Measurements from ENCODE around the gene BANK1.

BANK1 gene

DNA sequence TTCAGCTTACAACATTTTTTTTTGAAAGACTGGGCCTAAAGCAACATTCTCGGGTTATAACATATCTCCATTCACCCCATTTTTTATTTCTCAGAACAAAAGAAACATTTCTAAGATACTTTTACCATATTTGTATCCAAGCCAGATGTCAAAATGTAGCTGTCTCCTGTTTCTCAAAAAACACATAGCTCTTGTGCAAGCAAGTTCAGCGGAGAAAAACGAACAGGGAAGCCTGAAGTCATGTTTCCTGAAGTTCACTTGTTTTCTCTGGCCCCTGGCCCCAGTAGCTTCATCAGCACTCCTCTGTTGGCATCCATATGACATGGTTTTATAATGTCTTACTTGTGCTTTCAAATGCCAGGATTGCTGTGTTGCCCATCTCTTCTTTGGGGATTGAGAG is 218.2 kb downstream of the BANK1 start:
- TF ChIP-seq GATA1 (IDR thresholded peaks at IDR 0.05; ENCODE audit: low read depth, low read length) (no peak), POLR2A (IDR thresholded peaks at IDR 0.05; ENCODE audit: low read length) (no peak)
- no peak for DNase-seq

DNA sequence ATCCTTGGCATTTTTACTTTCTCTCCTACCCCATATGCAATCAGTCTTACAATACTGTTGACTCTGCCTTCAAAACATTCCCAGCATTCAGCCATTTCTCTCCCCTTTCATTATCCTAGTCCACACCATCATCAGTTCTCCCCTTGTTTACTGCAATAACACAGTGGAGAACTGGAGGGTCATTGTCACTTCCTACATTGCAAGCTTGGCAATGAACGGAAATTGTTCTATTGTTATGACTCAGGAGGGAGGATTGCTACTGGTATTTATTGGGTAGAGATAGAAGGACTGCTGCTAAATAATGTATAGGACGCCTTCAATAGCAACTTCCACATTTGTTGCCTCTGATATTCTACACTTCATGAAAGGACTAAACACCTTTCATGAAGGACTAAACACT is 231.8 kb downstream of the BANK1 start:
- TF ChIP-seq POLR2A (IDR thresholded peaks at IDR 0.05; ENCODE audit: low read length) = no peak
- TF ChIP-seq GATA1 (IDR thresholded peaks at IDR 0.05; ENCODE audit: low read depth, low read length) = no peak
- no peak for DNase-seq

DNA sequence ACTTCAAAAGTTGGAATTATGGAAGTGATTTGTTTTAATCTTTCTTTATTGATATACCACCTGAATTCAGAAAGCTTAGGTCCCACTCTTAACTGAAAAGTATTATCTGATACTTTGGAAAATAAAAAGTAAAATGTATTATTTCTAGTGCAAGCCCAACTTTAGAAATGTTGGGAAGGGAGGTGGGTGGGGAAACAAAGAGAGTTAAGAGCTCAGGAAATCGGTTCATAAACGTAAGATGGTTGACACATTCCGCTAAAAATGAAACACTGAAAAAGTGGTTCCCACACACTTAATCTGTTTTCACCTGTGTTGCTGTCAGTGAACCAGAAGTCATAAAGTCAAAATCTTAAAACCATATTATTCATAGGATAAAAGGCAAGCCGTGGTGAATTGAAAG is 237.4 kb downstream of the BANK1 start:
- DNase-seq = no peak
- TF ChIP-seq POLR2A (IDR thresholded peaks at IDR 0.05; ENCODE audit: low read length) (no peak), GATA1 (IDR thresholded peaks at IDR 0.05; ENCODE audit: low read depth, low read length) (no peak)

DNA sequence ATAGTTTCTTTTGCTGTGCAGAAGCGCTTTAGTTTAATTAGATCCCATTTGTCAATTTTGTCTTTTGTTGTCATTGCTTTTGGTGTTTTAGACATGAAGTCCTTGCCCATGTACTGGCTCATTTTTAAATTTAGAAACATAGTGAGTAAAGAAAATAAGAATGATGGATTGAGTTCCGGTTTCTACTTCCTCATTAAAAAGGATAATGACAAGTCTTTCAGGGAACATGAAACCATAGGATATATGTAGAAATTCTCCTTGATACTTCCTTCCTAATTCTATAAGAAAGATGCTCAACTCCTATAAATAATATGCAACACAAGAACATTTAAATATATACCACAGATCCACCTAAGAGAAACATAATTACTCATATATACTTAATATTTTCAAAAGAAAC is 240.9 kb downstream of the BANK1 start:
- TF ChIP-seq GATA1 (IDR thresholded peaks at IDR 0.05; ENCODE audit: low read depth, low read length) (no peak), POLR2A (IDR thresholded peaks at IDR 0.05; ENCODE audit: low read length) (no peak)
- DNase-seq = no peak

DNA sequence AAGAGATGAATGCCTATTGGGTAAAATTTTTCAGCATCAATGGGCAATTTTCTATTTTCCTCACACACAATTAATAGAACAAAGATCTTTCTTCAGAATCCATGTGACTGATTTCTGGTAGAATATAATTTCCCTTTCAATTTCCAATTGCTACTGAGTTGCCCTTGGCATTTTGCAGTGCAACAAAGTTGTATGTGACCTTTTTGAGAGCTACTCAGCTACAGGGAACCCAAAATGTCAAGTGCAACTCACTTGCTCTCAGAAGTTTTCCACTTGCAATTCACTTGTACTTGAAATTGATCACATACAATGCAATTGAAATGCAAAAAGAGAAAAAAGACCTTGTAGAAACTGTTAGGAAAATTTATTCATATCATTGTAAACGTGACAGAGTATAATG is 245.5 kb downstream of the BANK1 start:
- TF ChIP-seq GATA1 (IDR thresholded peaks at IDR 0.05; ENCODE audit: low read depth, low read length) = no peak
- TF ChIP-seq POLR2A (IDR thresholded peaks at IDR 0.05; ENCODE audit: low read length) = no peak
- DNase-seq = no peak

DNA sequence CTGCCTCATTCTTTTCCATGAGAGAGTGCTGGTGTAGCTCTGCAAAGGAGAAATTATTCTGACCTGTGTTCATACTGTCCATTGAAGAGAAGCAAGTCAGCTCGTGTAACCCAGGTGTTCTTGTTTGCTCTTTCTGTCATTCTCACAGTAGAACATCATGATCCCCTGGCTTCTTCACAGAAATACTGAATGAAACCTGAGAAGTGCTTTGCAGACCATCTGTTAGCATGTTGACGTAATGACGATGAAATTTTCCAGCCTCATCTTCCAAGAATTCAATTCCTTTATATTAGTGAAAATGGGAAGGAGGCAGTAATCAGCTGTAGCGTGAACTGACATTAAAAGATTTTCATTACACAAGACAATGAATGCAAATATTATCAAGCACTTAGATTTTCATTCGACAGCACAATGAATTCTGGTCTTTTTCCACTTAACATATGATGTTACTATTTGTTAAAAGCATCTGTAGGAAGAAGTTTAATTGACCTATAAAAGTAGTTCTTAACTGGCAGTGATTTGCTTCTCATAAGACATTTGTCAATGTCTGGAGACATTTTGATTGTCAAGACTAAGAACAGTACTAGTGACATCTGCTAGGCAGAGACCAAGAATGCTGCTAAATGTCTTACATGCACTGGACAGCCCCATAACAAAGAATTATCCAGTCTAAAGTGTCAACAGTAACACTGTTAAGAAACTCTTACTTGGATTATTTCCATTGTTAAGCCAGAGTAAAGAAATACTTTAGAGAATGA is 246.3 kb downstream of the BANK1 start:
- no peak for TF ChIP-seq POLR2A (IDR thresholded peaks at IDR 0.05; ENCODE audit: low read length)
- no peak for TF ChIP-seq GATA1 (IDR thresholded peaks at IDR 0.05; ENCODE audit: low read depth, low read length)
- no peak for DNase-seq

DNA sequence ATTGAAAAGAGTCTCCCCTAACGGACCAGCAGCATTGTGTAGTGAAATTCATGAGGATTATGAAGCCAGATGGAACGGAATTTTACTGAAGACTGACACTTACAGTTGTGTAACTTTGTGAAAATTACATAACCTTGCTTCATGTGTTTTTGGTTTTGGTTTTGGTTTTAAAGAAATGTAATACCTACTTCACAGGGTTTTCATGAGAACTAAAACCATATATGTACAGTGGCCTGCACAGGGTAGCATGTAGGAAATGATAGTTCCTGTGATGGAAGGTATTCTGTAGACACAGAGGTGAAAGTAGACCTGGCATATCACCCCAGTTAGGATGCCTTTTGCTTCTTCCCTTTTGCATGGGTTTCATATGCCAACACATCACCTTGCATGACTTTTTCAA is 247.0 kb downstream of the BANK1 start:
- TF ChIP-seq GATA1 (IDR thresholded peaks at IDR 0.05; ENCODE audit: low read depth, low read length) (no peak), POLR2A (IDR thresholded peaks at IDR 0.05; ENCODE audit: low read length) (no peak)
- DNase-seq = no peak

DNA sequence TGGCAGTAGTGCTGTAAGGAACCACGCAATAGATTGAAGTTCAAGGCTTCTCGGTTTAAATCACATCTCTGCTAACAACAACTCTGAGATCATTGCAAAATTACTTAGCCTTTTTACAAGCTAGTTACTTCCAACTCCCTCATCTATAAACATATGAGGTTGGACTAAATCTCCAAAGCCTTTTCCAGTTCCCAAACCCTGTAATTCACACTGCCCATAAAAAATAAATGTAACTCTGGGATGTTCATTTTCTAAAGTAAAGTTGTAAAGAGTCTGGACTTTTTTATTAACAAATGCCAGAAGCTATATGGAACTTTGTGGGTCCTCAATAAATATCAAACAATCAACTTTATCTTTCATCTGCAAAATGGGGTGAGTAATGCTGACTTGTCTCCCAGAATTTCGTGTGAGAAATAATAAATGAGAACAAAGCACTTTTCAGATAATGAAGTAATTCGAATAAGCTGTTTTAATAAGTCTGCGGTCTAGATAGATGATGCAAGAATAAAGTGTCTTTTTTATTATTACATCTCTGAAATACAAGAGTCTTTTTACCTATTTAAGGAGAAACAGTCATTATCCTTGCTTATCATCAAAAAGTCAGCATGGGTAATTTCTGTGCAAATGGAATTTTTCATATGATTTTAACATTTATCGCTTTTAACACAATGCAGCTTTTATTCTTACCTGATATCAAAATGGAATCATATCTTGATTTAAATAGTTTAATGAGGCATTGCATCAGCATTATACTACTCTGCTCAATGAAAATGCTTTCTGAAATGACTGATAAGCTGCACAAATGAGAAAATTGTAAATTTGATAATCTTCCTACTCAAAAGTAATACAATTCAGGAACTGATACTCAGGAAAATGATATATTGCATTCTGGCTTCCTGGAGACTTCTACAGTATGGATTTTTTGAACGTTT is 252.6 kb downstream of the BANK1 start:
- TF ChIP-seq POLR2A (IDR thresholded peaks at IDR 0.05; ENCODE audit: low read length) (no peak), GATA1 (IDR thresholded peaks at IDR 0.05; ENCODE audit: low read depth, low read length) (no peak)
- DNase-seq = no peak

DNA sequence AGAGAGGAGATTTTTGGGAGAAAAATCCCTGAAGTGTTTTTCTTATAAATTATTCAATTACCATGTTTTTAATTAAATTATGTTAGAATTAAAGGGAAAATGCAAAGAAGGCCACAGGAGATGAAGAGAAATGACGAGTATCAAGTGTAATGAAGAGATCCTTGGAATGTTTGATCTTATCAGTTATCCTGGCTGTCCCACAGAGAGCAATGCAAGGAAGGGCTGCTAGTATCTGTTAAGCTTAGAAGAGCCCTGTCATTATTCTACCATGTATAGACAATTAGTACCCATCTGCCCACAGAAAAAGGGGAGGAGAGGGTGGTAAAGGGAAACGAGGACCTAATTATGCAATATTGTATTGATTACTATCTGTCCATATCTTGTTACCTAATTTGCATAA is 257.1 kb downstream of the BANK1 start:
- DNase-seq = no peak
- TF ChIP-seq POLR2A (IDR thresholded peaks at IDR 0.05; ENCODE audit: low read length) = no peak

DNA sequence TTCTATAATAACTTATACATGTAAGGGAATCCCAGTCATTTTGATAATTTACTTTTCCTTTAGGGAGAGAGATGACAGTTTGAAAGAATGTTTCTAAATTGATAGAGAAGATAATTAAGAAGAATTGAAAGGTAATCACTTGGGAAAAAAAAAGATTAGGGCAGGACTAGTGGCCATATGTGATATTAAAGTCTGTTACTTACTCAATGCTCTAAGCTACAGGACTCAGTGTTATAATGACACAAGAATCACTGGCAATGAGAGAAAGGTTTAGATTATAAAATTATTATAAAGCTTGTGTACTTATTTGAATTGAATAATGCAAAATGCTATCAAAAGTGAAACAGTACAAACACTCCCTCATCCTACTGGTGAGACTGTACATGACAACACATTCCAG is 265.3 kb downstream of the BANK1 start:
- TF ChIP-seq POLR2A (IDR thresholded peaks at IDR 0.05; ENCODE audit: low read length) = no peak
- no peak for TF ChIP-seq GATA1 (IDR thresholded peaks at IDR 0.05; ENCODE audit: low read depth, low read length)
- DNase-seq = no peak

DNA sequence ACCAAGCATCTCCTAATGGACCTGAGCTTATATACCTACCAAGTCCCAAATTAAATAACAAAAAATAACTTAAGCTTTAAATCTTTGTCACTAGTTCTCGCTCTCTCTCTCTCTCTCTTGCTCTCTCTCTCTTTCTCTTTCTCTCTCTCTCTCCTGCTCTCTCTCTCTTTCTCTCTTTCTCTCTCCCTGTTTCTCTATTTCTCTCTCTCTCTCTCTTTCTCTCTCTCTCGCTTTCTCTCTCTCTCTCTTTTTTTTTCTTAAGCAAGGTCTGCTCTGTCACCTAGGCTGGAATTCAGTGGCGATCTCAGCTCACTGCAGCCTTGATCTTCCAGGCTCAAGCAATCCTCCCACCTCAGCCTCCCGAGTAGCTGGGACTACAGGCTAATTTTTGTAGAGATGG is 266.6 kb downstream of the BANK1 start:
- no peak for TF ChIP-seq POLR2A (IDR thresholded peaks at IDR 0.05; ENCODE audit: low read length)
- no peak for TF ChIP-seq GATA1 (IDR thresholded peaks at IDR 0.05; ENCODE audit: low read depth, low read length)

DNA sequence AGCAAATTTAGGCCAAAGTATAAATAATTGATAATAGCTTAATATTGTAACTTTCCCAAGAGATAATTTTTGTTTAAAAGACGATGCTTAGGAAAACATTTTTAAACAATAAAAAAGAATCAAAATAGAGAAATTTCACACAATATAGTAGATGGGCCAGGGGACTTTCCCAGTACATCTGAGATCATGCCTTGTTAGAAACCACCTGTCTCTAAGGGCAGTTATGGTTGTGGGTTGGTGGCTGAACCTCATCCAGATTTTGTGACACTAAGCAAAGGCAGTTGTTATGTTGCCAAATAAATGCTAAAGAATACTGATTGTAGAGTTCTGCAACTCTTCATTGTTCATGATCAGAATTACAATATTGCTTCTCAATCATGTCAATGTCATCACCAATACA is 270.6 kb downstream of the BANK1 start:
- no peak for DNase-seq

More for the DNA sequence above, 266.6 kb downstream of the BANK1 start:
- DNase-seq = no peak

DNA sequence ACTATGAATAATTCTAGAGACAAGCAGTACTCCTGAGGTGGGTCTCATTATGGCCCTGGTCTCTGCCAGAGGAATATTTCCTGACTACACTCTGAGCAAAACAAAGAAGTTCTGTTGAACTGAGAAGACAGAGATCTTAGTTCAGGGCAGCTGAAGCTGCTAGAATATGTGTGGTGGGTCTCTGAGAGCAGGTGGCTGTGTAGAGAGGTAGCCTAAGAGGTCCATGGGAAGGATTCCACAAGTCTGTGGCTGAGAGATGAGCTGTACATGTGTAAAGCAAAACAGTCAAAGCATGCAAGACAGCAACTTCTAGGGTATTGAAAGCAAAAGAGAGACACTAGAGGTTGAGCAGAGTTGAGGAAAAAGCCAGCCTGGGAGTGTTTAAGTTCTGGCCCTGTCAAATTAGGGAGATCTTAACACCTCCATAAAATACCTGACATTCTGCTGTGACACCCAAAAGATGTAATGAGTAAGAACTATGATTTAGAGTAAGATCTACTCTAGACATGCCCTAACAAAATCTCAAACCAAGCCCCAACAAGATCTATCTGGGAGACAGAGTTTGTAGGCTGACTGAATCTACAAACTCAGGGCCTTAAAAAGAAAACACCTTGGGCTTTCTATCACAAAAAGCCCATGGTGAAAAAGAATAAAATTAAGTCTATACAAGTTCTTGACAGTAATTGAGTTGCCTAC is 274.4 kb downstream of the BANK1 start:
- TF ChIP-seq POLR2A (IDR thresholded peaks at IDR 0.05; ENCODE audit: low read length) (no peak), GATA1 (IDR thresholded peaks at IDR 0.05; ENCODE audit: low read depth, low read length) (no peak)
- no peak for DNase-seq

More for the DNA sequence above, 270.6 kb downstream of the BANK1 start:
- TF ChIP-seq GATA1 (IDR thresholded peaks at IDR 0.05; ENCODE audit: low read depth, low read length) (no peak), POLR2A (IDR thresholded peaks at IDR 0.05; ENCODE audit: low read length) (no peak)

DNA sequence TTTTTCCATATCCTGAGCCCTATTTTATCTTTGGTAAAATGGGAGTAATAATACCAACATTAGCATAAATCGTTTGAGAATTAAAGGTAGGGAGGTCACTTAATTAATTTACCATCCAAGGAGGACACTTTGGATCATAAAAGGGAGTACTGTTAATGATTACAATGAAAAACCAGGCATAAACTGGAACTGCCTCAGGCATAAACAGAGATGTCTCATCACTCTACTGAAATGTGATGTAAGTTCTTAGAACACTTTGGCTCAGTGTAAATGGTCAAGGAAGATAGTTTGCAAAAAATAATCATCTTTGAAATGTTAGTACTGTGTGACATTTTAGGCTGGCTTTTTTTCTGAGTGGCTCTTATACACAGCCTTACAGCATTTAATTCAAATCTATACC is 286.1 kb downstream of the BANK1 start:
- no peak for DNase-seq
- no peak for TF ChIP-seq GATA1 (IDR thresholded peaks at IDR 0.05; ENCODE audit: low read depth, low read length)
- no peak for TF ChIP-seq POLR2A (IDR thresholded peaks at IDR 0.05; ENCODE audit: low read length)
